ENCODE data around the gene SCUBE3.
A peak's percentile ranks its signal among the peaks of the same experiment; 100 is the strongest.

Gene SCUBE3

DNA sequence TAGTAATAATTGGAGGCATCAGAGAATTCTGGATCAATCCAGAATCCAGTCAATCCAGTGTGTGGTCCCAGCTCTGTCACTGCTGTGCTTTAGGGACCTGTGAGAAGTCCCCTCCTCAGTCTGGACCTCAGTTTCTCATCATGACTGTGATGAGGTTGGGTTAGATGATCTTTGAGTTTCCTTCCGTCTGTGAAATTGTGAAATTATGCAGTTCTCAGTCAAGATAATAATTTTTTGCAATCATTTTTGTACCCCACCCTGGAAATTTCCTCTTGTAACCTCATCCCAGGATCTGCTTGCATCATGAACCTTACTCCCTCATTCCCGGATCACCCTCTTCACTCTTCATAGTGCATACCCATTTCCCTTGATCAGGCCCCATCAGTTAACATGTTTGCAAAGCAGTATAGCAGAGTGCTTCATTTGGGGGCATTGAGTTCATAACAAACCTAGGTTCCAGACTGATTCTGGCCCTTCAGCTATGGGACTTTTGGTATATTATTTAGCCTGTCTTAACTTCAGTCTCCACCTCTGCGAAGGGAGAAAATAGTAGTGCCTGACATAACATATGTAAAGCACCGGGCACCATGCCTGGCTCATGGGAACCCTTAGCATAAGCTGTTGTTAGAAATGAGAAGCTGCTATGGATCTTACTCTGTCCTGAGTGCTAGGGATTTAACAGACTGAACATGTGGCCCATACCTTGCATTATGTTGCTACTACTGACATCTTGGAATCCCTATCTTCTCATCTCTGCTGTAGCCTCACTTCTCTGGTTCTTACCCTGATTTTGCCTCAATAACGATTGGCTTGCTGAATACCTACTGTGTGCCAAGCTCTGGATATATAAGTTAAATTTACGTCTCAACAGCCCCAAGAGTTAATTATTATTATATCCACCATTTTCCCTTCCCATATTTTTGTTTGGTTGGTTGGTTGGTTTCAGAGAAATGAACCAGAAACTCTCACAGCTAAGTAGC lies 47.1 kb downstream of the SCUBE3 start:
- H2AK5ac ChIP-seq (ENCODE audit: low read depth, low read length) = no peak overlapping the region
- no peak overlapping the region for H3K4ac ChIP-seq (ENCODE audit: low read length)
- no peak overlapping the region for H3K27ac ChIP-seq (replicated peaks; ENCODE audit: low read length)
- H2BK120ac ChIP-seq (ENCODE audit: low read depth, low read length) = no peak overlapping the region
- H3K79me1 ChIP-seq (ENCODE audit: low read depth, low read length) = peaks cover 3% of the 10 kb centered on the region
- H3K4me1 ChIP-seq (ENCODE audit: control insufficient read depth in 2 of 2, insufficient read depth in 1 of 2, low read depth in 1 of 2, low read length in 2 of 2) = peaks cover 4 to 8% of the 10 kb centered on the region in 2 donors
- H3K4me2 ChIP-seq (ENCODE audit: insufficient read depth, low read length, poor library complexity, severe bottlenecking) = peak overlapping the region; percentile 78
- H4K8ac ChIP-seq (ENCODE audit: low read depth, low read length) = no peak overlapping the region
- no peak overlapping the region for H2BK12ac ChIP-seq (ENCODE audit: low read length)
- H2BK5ac ChIP-seq (ENCODE audit: low read length) = no peak overlapping the region
- no peak overlapping the region for H2BK15ac ChIP-seq (ENCODE audit: low read length)
- H3K9me3 ChIP-seq (replicated peaks in 1 of 2; ENCODE audit: control insufficient read depth in 2 of 2, insufficient read depth in 1 of 2, low read depth in 1 of 2, low read length in 2 of 2) = no peaks in the 10 kb centered on the region
- H2AFZ ChIP-seq (ENCODE audit: low read length) = peak overlapping the region; percentile 97
- no CpG with 5 or more reads among the region's 6 CpGs for WGBS, 2 donors (ENCODE audit: extremely low coverage in 2 of 2, insufficient read length in 2 of 2, insufficient replicate concordance in 1 of 2)
- no peaks in the 10 kb centered on the region for H3K27me3 ChIP-seq (ENCODE audit: control insufficient read depth in 3 of 3, insufficient read depth in 3 of 3, low read depth in 1 of 3, low read length in 3 of 3)
- H4K91ac ChIP-seq (ENCODE audit: low read depth, low read length, poor library complexity) = no peak overlapping the region
- no peak overlapping the region for H3K9ac ChIP-seq (ENCODE audit: low read depth, low read length, poor library complexity)
- no peak for DNase-seq (ENCODE audit: low spot score)
- H3K36me3 ChIP-seq (replicated peaks in 1 of 2; ENCODE audit: control insufficient read depth in 2 of 2, insufficient read depth in 2 of 2, low read length in 2 of 2) = no peaks in the 10 kb centered on the region
- H3K18ac ChIP-seq (ENCODE audit: low read length) = no peak overlapping the region
- H3K4me3 ChIP-seq (ENCODE audit: low read length in 2 of 2) = peak overlapping the region in 1 of 2 donors; percentile 78
- no peak overlapping the region for H3K23ac ChIP-seq (ENCODE audit: low read depth, low read length, poor library complexity)
- H3K14ac ChIP-seq (ENCODE audit: low read length) = no peak overlapping the region

DNA sequence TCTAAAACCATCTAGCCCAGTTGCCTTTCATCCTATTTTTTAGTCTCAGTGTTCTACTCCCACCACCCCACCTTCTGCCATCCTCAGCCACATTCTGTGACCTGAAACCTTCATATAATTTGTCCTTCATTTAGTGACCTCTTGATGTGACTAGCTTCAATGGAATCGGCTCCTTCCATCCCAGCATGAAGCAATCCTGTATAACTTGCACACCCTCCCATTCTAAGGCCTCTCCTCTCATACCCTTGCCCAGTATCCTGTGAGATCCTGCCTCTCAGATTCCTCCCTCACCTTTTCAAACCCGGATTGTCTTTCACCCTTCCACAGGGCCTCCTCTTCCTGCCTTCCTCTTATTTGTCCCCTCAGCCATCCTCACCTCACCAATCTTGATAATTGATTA lies 48.8 kb downstream of the SCUBE3 start:
- Histone ChIP-seq H3K9me3 (replicated peaks in 1 of 2; ENCODE audit: control insufficient read depth in 2 of 2, insufficient read depth in 1 of 2, low read depth in 1 of 2, low read length in 2 of 2) (no peaks in the 10 kb centered on the region), H3K27me3 (ENCODE audit: control insufficient read depth in 3 of 3, insufficient read depth in 3 of 3, low read depth in 1 of 3, low read length in 3 of 3) (no peaks in the 10 kb centered on the region), H3K9ac (ENCODE audit: low read depth, low read length, poor library complexity) (no peak overlapping the region), H2AK5ac (ENCODE audit: low read depth, low read length) (no peak overlapping the region), H3K79me1 (ENCODE audit: low read depth, low read length) (peaks cover 6% of the 10 kb centered on the region), H2BK15ac (ENCODE audit: low read length) (no peak overlapping the region), H2AFZ (ENCODE audit: low read length) (no peak overlapping the region), H4K8ac (ENCODE audit: low read depth, low read length) (no peak overlapping the region), H3K4me2 (ENCODE audit: insufficient read depth, low read length, poor library complexity, severe bottlenecking) (no peak overlapping the region), H3K27ac (replicated peaks; ENCODE audit: low read length) (no peak overlapping the region), H2BK5ac (ENCODE audit: low read length) (no peak overlapping the region), H3K14ac (ENCODE audit: low read length) (no peak overlapping the region), H2BK12ac (ENCODE audit: low read length) (no peak overlapping the region), H3K4ac (ENCODE audit: low read length) (no peak overlapping the region), H3K4me3 (ENCODE audit: low read length in 2 of 2) (no peak overlapping the region), H4K91ac (ENCODE audit: low read depth, low read length, poor library complexity) (no peak overlapping the region), H3K4me1 (ENCODE audit: control insufficient read depth in 2 of 2, insufficient read depth in 1 of 2, low read depth in 1 of 2, low read length in 2 of 2) (peaks cover 5 to 8% of the 10 kb centered on the region in 2 donors), H3K23ac (ENCODE audit: low read depth, low read length, poor library complexity) (no peak overlapping the region), H3K18ac (ENCODE audit: low read length) (no peak overlapping the region), H2BK120ac (ENCODE audit: low read depth, low read length) (no peak overlapping the region), H3K36me3 (replicated peaks in 1 of 2; ENCODE audit: control insufficient read depth in 2 of 2, insufficient read depth in 2 of 2, low read length in 2 of 2) (peaks cover 0 to 8% of the 10 kb centered on the region in 2 donors)
- no CpG with 5 or more reads among the region's 2 CpGs for WGBS, 2 donors (ENCODE audit: extremely low coverage in 2 of 2, insufficient read length in 2 of 2, insufficient replicate concordance in 1 of 2)
- no peak for DNase-seq (ENCODE audit: low spot score)

DNA sequence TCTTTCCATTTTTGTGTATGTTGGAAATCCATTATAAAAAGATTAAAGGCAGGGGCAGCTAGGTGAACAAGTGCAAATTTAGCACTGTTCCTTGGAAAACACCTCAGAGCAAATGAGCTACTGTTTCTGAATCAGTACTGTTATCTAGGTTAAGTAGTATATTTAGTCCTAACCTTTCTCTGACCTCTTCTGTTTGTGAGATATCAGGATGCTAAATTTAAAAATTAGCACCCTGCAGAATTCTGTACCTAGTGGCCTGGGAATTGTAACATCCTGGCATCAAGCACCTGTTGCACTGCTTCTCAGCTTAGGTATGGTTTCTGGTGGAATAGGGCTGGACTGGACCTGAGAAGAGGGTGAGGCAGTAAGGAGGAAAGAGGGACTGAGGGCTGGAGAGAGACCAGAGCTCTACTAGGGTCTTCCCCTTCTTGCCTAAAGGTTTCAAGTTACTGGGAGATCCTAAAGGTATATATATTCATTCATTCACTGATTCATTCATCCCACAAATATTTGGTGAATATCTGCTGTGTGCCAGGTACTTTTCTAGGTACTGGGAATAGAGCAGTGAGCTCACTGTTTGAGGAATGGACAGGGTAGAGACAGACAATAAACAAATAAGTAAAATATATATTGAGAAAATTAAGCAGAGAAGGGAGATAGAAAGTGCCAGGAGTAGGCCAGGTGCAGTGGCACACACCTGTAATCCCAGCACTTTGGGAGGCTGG lies 51.0 kb downstream of the SCUBE3 start:
- Histone ChIP-seq H3K4me2 (ENCODE audit: insufficient read depth, low read length, poor library complexity, severe bottlenecking) (no peak overlapping the region), H3K4me1 (ENCODE audit: control insufficient read depth in 2 of 2, insufficient read depth in 1 of 2, low read depth in 1 of 2, low read length in 2 of 2) (peaks cover 5% of the 10 kb centered on the region in 2 donors), H3K79me1 (ENCODE audit: low read depth, low read length) (peaks cover 6% of the 10 kb centered on the region), H3K18ac (ENCODE audit: low read length) (no peak overlapping the region), H2BK5ac (ENCODE audit: low read length) (no peak overlapping the region), H3K27ac (replicated peaks; ENCODE audit: low read length) (no peak overlapping the region), H3K23ac (ENCODE audit: low read depth, low read length, poor library complexity) (no peak overlapping the region), H3K4me3 (ENCODE audit: low read length in 2 of 2) (no peak overlapping the region), H3K9me3 (replicated peaks in 1 of 2; ENCODE audit: control insufficient read depth in 2 of 2, insufficient read depth in 1 of 2, low read depth in 1 of 2, low read length in 2 of 2) (no peaks in the 10 kb centered on the region), H2BK12ac (ENCODE audit: low read length) (no peak overlapping the region), H3K36me3 (replicated peaks in 1 of 2; ENCODE audit: control insufficient read depth in 2 of 2, insufficient read depth in 2 of 2, low read length in 2 of 2) (peaks cover 2 to 9% of the 10 kb centered on the region in 2 donors), H2BK15ac (ENCODE audit: low read length) (no peak overlapping the region), H3K4ac (ENCODE audit: low read length) (no peak overlapping the region), H4K8ac (ENCODE audit: low read depth, low read length) (no peak overlapping the region), H2AK5ac (ENCODE audit: low read depth, low read length) (no peak overlapping the region), H2AFZ (ENCODE audit: low read length) (no peak overlapping the region), H3K9ac (ENCODE audit: low read depth, low read length, poor library complexity) (no peak overlapping the region), H3K27me3 (ENCODE audit: control insufficient read depth in 3 of 3, insufficient read depth in 3 of 3, low read depth in 1 of 3, low read length in 3 of 3) (no peaks in the 10 kb centered on the region), H2BK120ac (ENCODE audit: low read depth, low read length) (no peak overlapping the region), H3K14ac (ENCODE audit: low read length) (no peak overlapping the region), H4K91ac (ENCODE audit: low read depth, low read length, poor library complexity) (no peak overlapping the region)
- no peak for DNase-seq (ENCODE audit: low spot score)

DNA sequence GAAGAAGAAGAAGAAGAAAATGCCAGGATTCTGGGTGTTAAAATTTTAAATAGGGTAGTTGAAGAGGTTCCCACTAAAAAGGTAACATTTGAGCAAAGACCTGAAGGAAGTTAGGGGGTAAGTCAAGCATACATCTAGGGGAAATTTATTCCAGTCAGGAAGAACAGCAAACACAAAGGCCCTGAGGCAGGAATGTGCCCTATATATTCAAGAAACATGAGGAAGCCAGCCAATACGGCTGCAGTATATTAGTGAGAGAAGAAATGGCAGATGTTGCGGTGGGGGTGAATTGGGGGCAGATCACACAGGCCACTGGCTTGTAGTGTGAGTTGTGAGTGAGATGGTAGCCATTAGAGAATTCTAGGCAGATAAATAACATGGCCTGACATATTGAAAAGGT lies 51.8 kb downstream of the SCUBE3 start:
- no peak overlapping the region for H3K4ac ChIP-seq (ENCODE audit: low read length)
- no peak overlapping the region for H4K91ac ChIP-seq (ENCODE audit: low read depth, low read length, poor library complexity)
- H3K14ac ChIP-seq (ENCODE audit: low read length) = no peak overlapping the region
- H4K8ac ChIP-seq (ENCODE audit: low read depth, low read length) = no peak overlapping the region
- no peak overlapping the region for H2AFZ ChIP-seq (ENCODE audit: low read length)
- H3K36me3 ChIP-seq (replicated peaks in 1 of 2; ENCODE audit: control insufficient read depth in 2 of 2, insufficient read depth in 2 of 2, low read length in 2 of 2) = peaks cover 2 to 9% of the 10 kb centered on the region in 2 donors
- no peak overlapping the region for H2BK15ac ChIP-seq (ENCODE audit: low read length)
- H3K9ac ChIP-seq (ENCODE audit: low read depth, low read length, poor library complexity) = no peak overlapping the region
- no peak overlapping the region for H3K4me3 ChIP-seq (ENCODE audit: low read length in 2 of 2)
- H3K9me3 ChIP-seq (replicated peaks in 1 of 2; ENCODE audit: control insufficient read depth in 2 of 2, insufficient read depth in 1 of 2, low read depth in 1 of 2, low read length in 2 of 2) = no peaks in the 10 kb centered on the region
- H2AK5ac ChIP-seq (ENCODE audit: low read depth, low read length) = no peak overlapping the region
- no peak overlapping the region for H2BK120ac ChIP-seq (ENCODE audit: low read depth, low read length)
- no peak overlapping the region for H2BK12ac ChIP-seq (ENCODE audit: low read length)
- H2BK5ac ChIP-seq (ENCODE audit: low read length) = no peak overlapping the region
- DNase-seq (ENCODE audit: low spot score) = no peak
- no peak overlapping the region for H3K27ac ChIP-seq (replicated peaks; ENCODE audit: low read length)
- WGBS, 2 donors (ENCODE audit: extremely low coverage in 2 of 2, insufficient read length in 2 of 2, insufficient replicate concordance in 1 of 2) = no CpG with 5 or more reads among the region's 2 CpGs
- no peak overlapping the region for H3K23ac ChIP-seq (ENCODE audit: low read depth, low read length, poor library complexity)
- no peak overlapping the region for H3K18ac ChIP-seq (ENCODE audit: low read length)
- peaks cover 3% of the 10 kb centered on the region for H3K79me1 ChIP-seq (ENCODE audit: low read depth, low read length)
- H3K27me3 ChIP-seq (ENCODE audit: control insufficient read depth in 3 of 3, insufficient read depth in 3 of 3, low read depth in 1 of 3, low read length in 3 of 3) = no peaks in the 10 kb centered on the region
- no peak overlapping the region for H3K4me2 ChIP-seq (ENCODE audit: insufficient read depth, low read length, poor library complexity, severe bottlenecking)
- H3K4me1 ChIP-seq (ENCODE audit: control insufficient read depth in 2 of 2, insufficient read depth in 1 of 2, low read depth in 1 of 2, low read length in 2 of 2) = peaks cover 2% of the 10 kb centered on the region in 2 donors

All from neuronal stem cell (in vitro differentiated cells).